ENCODE data around the gene CRABP1.

Gene CRABP1

GRCh38 chr15:78382114-78382880 is 42.1 kb downstream of the CRABP1 start:
- Histone ChIP-seq H3F3A (ENCODE audit: insufficient read depth) (no peaks in the 10 kb centered on the region), H2AFZ (ENCODE audit: low read depth, low read length, severe bottlenecking) (no peak overlapping the region), H3K9ac (ENCODE audit: low read length) (no peak overlapping the region), H3K9me3 (ENCODE audit: insufficient read depth, low read length) (no peaks in the 10 kb centered on the region), H3K36me3 (ENCODE audit: low read length) (no peaks in the 10 kb centered on the region), H3K4me2 (ENCODE audit: low read depth, low read length, poor library complexity, severe bottlenecking) (no peak overlapping the region), H3K9me2 (replicated peaks; ENCODE audit: insufficient read depth, low read length) (no peaks in the 10 kb centered on the region), H4K20me1 (ENCODE audit: low read depth, low read length) (no peaks in the 10 kb centered on the region), H3K79me2 (ENCODE audit: insufficient read depth, low read length) (no peaks in the 10 kb centered on the region), H3K27me3 (ENCODE audit: low read length) (no peaks in the 10 kb centered on the region), H3K4me3 (ENCODE audit: insufficient read depth, low read length, poor library complexity, severe bottlenecking) (no peak overlapping the region), H3K27ac (ENCODE audit: low read depth, low read length) (no peak overlapping the region)
- TF ChIP-seq EZH2phosphoT487 (conservative IDR thresholded peaks at IDR 0.05; ENCODE audit: low read length) (no peak), CTCF (IDR thresholded peaks at IDR 0.05; ENCODE audit: insufficient read depth, low read length, poor library complexity, severe bottlenecking) (no peak)

- Histone ChIP-seq H3K4me2 (ENCODE audit: low read depth, low read length, poor library complexity, severe bottlenecking) (no peak overlapping the region), H3K9me2 (replicated peaks; ENCODE audit: insufficient read depth, low read length) (no peaks in the 10 kb centered on the region), H3K4me3 (ENCODE audit: insufficient read depth, low read length, poor library complexity, severe bottlenecking) (no peak overlapping the region), H2AFZ (ENCODE audit: low read depth, low read length, severe bottlenecking) (no peak overlapping the region), H3K9ac (ENCODE audit: low read length) (no peak overlapping the region), H3K79me2 (ENCODE audit: insufficient read depth, low read length) (no peaks in the 10 kb centered on the region), H4K20me1 (ENCODE audit: low read depth, low read length) (no peaks in the 10 kb centered on the region), H3K36me3 (ENCODE audit: low read length) (no peaks in the 10 kb centered on the region), H3K27me3 (ENCODE audit: low read length) (no peaks in the 10 kb centered on the region), H3K27ac (ENCODE audit: low read depth, low read length) (no peak overlapping the region), H3F3A (ENCODE audit: insufficient read depth) (no peaks in the 10 kb centered on the region), H3K9me3 (ENCODE audit: insufficient read depth, low read length) (no peaks in the 10 kb centered on the region)
- TF ChIP-seq EZH2phosphoT487 (conservative IDR thresholded peaks at IDR 0.05; ENCODE audit: low read length) = no peak
- no peak for TF ChIP-seq CTCF (IDR thresholded peaks at IDR 0.05; ENCODE audit: insufficient read depth, low read length, poor library complexity, severe bottlenecking)
Measured at GRCh38 chr15:78384651-78385050, 44.5 kb downstream of the CRABP1 start.

- Histone ChIP-seq H4K20me1 (ENCODE audit: low read depth, low read length) (no peaks in the 10 kb centered on the region), H2AFZ (ENCODE audit: low read depth, low read length, severe bottlenecking) (no peak overlapping the region), H3K9me3 (ENCODE audit: insufficient read depth, low read length) (no peaks in the 10 kb centered on the region), H3K79me2 (ENCODE audit: insufficient read depth, low read length) (no peaks in the 10 kb centered on the region), H3K4me3 (ENCODE audit: insufficient read depth, low read length, poor library complexity, severe bottlenecking) (no peak overlapping the region), H3K27me3 (ENCODE audit: low read length) (no peaks in the 10 kb centered on the region), H3K9me2 (replicated peaks; ENCODE audit: insufficient read depth, low read length) (no peaks in the 10 kb centered on the region), H3K36me3 (ENCODE audit: low read length) (no peaks in the 10 kb centered on the region), H3F3A (ENCODE audit: insufficient read depth) (no peaks in the 10 kb centered on the region), H3K9ac (ENCODE audit: low read length) (no peak overlapping the region), H3K27ac (ENCODE audit: low read depth, low read length) (no peak overlapping the region), H3K4me2 (ENCODE audit: low read depth, low read length, poor library complexity, severe bottlenecking) (no peak overlapping the region)
- TF ChIP-seq EZH2phosphoT487 (conservative IDR thresholded peaks at IDR 0.05; ENCODE audit: low read length) (no peak), CTCF (IDR thresholded peaks at IDR 0.05; ENCODE audit: insufficient read depth, low read length, poor library complexity, severe bottlenecking) (no peak)
Measured at GRCh38 chr15:78387246-78388037, 47.3 kb downstream of the CRABP1 start.
